ENCODE measurements around the gene AWAT2.
"Not testable (repeated sequence)": the region's sequence is repeated elsewhere in the genome, so short reads cannot be mapped to it uniquely, and the experiment has no call there.

The AWAT2 gene

GRCh38 chrX:70001269-70001668 is 48.5 kb downstream of the AWAT2 start:
- no peaks in the 10 kb centered on the region for H3K27me3 ChIP-seq (ENCODE audit: insufficient read depth, low read length, poor library complexity)
- no peaks in the 10 kb centered on the region for H3K79me2 ChIP-seq (ENCODE audit: insufficient read depth, low read length)
- no peaks in the 10 kb centered on the region for H3K36me3 ChIP-seq (ENCODE audit: insufficient read depth, low read length)
- no peak overlapping the region for H3K9ac ChIP-seq (ENCODE audit: low read depth, low read length)
- DNase-seq (no peak), ATAC-seq (ENCODE audit: insufficient read depth, low read depth) (no peak)
- no peak overlapping the region for H3K27ac ChIP-seq (ENCODE audit: low read length)
- no peaks in the 10 kb centered on the region for H3K9me3 ChIP-seq (ENCODE audit: insufficient read depth, low read length, severe bottlenecking)
- no peak overlapping the region for H3K4me3 ChIP-seq (ENCODE audit: low read depth in 1 of 2, low read length in 2 of 2)
- no peaks in the 10 kb centered on the region for H3K4me1 ChIP-seq (ENCODE audit: insufficient read depth, low read length)
- H2AFZ ChIP-seq (ENCODE audit: low read depth, low read length): no peak overlapping the region
- TF ChIP-seq CTCF (IDR thresholded peaks at IDR 0.05; ENCODE audit: borderline replicate concordance, extremely low read depth, low read length, poor library complexity, severe bottlenecking): no peak
- no peak for TF ChIP-seq EZH2 (IDR thresholded peaks at IDR 0.05; ENCODE audit: borderline replicate concordance, low read depth, low read length, severe bottlenecking)
- no peak overlapping the region for H3K4me2 ChIP-seq (ENCODE audit: insufficient read depth, low read length)
- H4K20me1 ChIP-seq (ENCODE audit: insufficient read depth, low read length): no peaks in the 10 kb centered on the region

GRCh38 chrX:69998299-69998698 is 51.4 kb downstream of the AWAT2 start:
- not testable (repeated sequence) for H3K9me3 ChIP-seq (ENCODE audit: insufficient read depth, low read length, severe bottlenecking); ATAC-seq (ENCODE audit: insufficient read depth, low read depth); H3K36me3 ChIP-seq (ENCODE audit: insufficient read depth, low read length); H3K9ac ChIP-seq (ENCODE audit: low read depth, low read length); DNase-seq; H3K27ac ChIP-seq (ENCODE audit: low read length); H2AFZ ChIP-seq (ENCODE audit: low read depth, low read length); H3K4me1 ChIP-seq (ENCODE audit: insufficient read depth, low read length); H3K27me3 ChIP-seq (ENCODE audit: insufficient read depth, low read length, poor library complexity); H3K4me2 ChIP-seq (ENCODE audit: insufficient read depth, low read length); H4K20me1 ChIP-seq (ENCODE audit: insufficient read depth, low read length); H3K79me2 ChIP-seq (ENCODE audit: insufficient read depth, low read length); H3K4me3 ChIP-seq (ENCODE audit: low read depth in 1 of 2, low read length in 2 of 2)

DNA sequence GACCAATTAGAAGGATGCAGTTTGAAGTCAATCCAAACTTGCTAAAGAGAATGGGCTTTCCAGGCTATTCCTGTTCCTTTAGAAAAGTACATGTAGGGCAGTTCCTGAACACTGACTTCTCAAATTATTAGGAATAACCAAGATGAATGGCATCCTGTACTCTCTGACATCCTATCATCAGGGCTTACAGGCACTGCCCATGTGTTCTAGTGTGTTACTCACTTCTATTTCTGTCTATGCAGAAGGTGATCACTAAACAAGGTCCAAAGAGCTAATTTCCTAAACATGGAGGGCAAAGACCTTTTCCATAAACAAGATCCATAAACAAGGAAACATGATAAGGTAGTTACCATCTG is 53.6 kb downstream of the AWAT2 start:
- no peak overlapping the region for H3K4me2 ChIP-seq (ENCODE audit: insufficient read depth, low read length)
- H3K4me1 ChIP-seq (ENCODE audit: insufficient read depth, low read length): no peaks in the 10 kb centered on the region
- no peaks in the 10 kb centered on the region for H4K20me1 ChIP-seq (ENCODE audit: insufficient read depth, low read length)
- no peak for ATAC-seq (ENCODE audit: insufficient read depth, low read depth)
- H3K4me3 ChIP-seq (ENCODE audit: low read depth in 1 of 2, low read length in 2 of 2): no peak overlapping the region
- TF ChIP-seq CTCF (IDR thresholded peaks at IDR 0.05; ENCODE audit: borderline replicate concordance, extremely low read depth, low read length, poor library complexity, severe bottlenecking): no peak
- TF ChIP-seq EZH2 (IDR thresholded peaks at IDR 0.05; ENCODE audit: borderline replicate concordance, low read depth, low read length, severe bottlenecking): no peak
- no peak overlapping the region for H2AFZ ChIP-seq (ENCODE audit: low read depth, low read length)
- no peak overlapping the region for H3K9ac ChIP-seq (ENCODE audit: low read depth, low read length)
- H3K36me3 ChIP-seq (ENCODE audit: insufficient read depth, low read length): no peaks in the 10 kb centered on the region
- no peaks in the 10 kb centered on the region for H3K27me3 ChIP-seq (ENCODE audit: insufficient read depth, low read length, poor library complexity)
- H3K27ac ChIP-seq (ENCODE audit: low read length): no peak overlapping the region
- H3K79me2 ChIP-seq (ENCODE audit: insufficient read depth, low read length): no peaks in the 10 kb centered on the region
- H3K9me3 ChIP-seq (ENCODE audit: insufficient read depth, low read length, severe bottlenecking): no peaks in the 10 kb centered on the region
- DNase-seq: no peak

DNA sequence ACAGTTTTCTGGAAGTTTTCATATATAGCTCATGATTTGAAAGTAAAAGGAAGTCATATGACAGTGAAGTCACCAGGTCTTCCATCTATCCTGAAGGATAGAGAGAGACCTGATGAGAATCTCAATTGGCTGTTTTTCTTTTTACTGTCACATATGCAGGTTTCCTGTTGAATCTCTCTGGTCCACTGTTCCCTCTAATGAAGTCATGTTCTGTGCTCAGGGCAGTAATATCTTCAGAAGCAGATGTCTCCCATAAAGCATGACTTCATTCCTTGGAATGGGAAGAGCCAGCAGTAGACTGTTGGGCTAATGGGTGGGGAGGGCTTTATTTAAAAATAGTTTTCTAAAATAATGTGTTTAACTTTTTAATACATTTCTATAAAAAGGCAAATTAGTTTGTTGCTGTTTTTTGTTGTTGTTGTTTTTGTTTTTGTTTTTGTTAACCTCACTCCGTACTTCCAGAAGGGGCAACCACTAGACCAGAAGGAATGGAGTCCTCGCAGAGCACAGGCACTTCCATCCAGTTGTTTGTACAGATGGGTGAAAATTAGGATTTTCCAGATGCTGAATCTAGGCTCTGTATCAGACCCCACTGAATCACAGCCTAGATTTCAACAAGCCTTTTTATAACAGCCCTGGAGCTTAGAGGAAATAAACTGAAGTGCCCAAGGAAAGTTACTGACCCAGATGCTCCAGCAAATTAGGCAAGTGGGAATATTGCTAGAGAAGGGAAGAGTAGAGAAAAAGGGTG is 54.2 kb downstream of the AWAT2 start:
- DNase-seq: no peak
- Histone ChIP-seq H3K79me2 (ENCODE audit: insufficient read depth, low read length) (no peaks in the 10 kb centered on the region), H4K20me1 (ENCODE audit: insufficient read depth, low read length) (no peaks in the 10 kb centered on the region), H3K27me3 (ENCODE audit: insufficient read depth, low read length, poor library complexity) (no peaks in the 10 kb centered on the region), H3K9me3 (ENCODE audit: insufficient read depth, low read length, severe bottlenecking) (no peaks in the 10 kb centered on the region), H3K4me1 (ENCODE audit: insufficient read depth, low read length) (no peaks in the 10 kb centered on the region), H2AFZ (ENCODE audit: low read depth, low read length) (no peak overlapping the region), H3K9ac (ENCODE audit: low read depth, low read length) (no peak overlapping the region), H3K27ac (ENCODE audit: low read length) (no peak overlapping the region), H3K4me3 (ENCODE audit: low read depth in 1 of 2, low read length in 2 of 2) (no peak overlapping the region), H3K36me3 (ENCODE audit: insufficient read depth, low read length) (no peaks in the 10 kb centered on the region), H3K4me2 (ENCODE audit: insufficient read depth, low read length) (no peak overlapping the region)
- TF ChIP-seq CTCF (IDR thresholded peaks at IDR 0.05; ENCODE audit: borderline replicate concordance, extremely low read depth, low read length, poor library complexity, severe bottlenecking): no peak
- TF ChIP-seq EZH2 (IDR thresholded peaks at IDR 0.05; ENCODE audit: borderline replicate concordance, low read depth, low read length, severe bottlenecking): no peak
- ATAC-seq (ENCODE audit: insufficient read depth, low read depth): no peak

Measured in DND-41 (cell line).